Left renal cortex interstitium (tissue), 4 donors: Measurements from ENCODE around the gene DMXL1. TPM values are rescaled to one million over a fixed set of nuclear protein-coding genes. Genes with fewer than 3 reads are reported as not detected.
A peak's percentile ranks its signal among the peaks of the same experiment; 100 is the strongest.

ENCODE experiments used
- DNase-seq, 4 donors: peaks; one replicate each; pipeline ENCODE4 v3.0.0-alpha.2; 2013; ENCODE audit warnings: low read depth in 4 of 4, low spot score in 2 of 4, missing footprints in 1 of 4
- polyA plus RNA-seq, 4 donors: library from polyadenylated mRNA; unstranded; fragments of 120-200 nt; gene quantifications; one replicate each; pipeline ENCODE4 v1.2.1, GENCODE V29; 2013; ENCODE audit not compliant: insufficient read length in 4 of 4

DMXL1 gene
- polyA plus RNA-seq, 4 donors: 35.9 to 68.7 (median 46.8) TPM

GRCh38 chr5:119286511-119287488, 215.9 kb downstream of the DMXL1 start:
- DNase-seq: no peak

- no peak for DNase-seq
Measured at GRCh38 chr5:119287547-119288111, 216.7 kb downstream of the DMXL1 start.

- DNase-seq: peak in 2 of 4 donors; percentile 59
Measured at GRCh38 chr5:119288379-119289033, 217.6 kb downstream of the DMXL1 start.

GRCh38 chr5:119289438-119290044, 218.7 kb downstream of the DMXL1 start:
- DNase-seq: no peak

GRCh38 chr5:119290161-119290569, 219.3 kb downstream of the DMXL1 start:
- no peak for DNase-seq

GRCh38 chr5:119290607-119291006, 219.7 kb downstream of the DMXL1 start:
- no peak for DNase-seq

- no peak for DNase-seq
Measured at GRCh38 chr5:119291056-119291455, 220.2 kb downstream of the DMXL1 start.

GRCh38 chr5:119291877-119292276, 221.0 kb downstream of the DMXL1 start:
- DNase-seq: no peak

GRCh38 chr5:119292701-119293515, 222.0 kb downstream of the DMXL1 start:
- no peak for DNase-seq

GRCh38 chr5:119293516-119293829, 222.6 kb downstream of the DMXL1 start:
- no peak for DNase-seq

Other genes with a start within 250 kb of the DMXL1 start
- 10 to 100 TPM; 13.2 to 16.2 (median 14.2) TPM for gene DTWD2, start 82.5 kb upstream of the DMXL1 start, polyA plus RNA-seq